ENCODE data around the gene CPNE8. TPM values are rescaled to one million over a fixed set of nuclear protein-coding genes. Genes with fewer than 3 reads are reported as not detected.

CPNE8 gene
- polyA plus RNA-seq, 2 of the 4 experiments (the other 2 are of a cell fraction), result 8.0 to 30.1 TPM

GRCh38 chr12:38691164-38691563 lies 214.2 kb downstream of the CPNE8 start:
- Histone ChIP-seq H3K27ac (no peak overlapping the region), H3K4me2 (no peak overlapping the region), H3K4me1 (no peaks in the 10 kb centered on the region), H3K9me3 (no peaks in the 10 kb centered on the region), H3K4me3 (no peak overlapping the region)
- ChIA-PET POLR2A (no interaction called here), CTCF (no interaction called here)
- 53% methylated on average over 2 of the region's 2 CpGs for WGBS (ENCODE audit: missing lambda C conversion rate)
- ATAC-seq (no peak), DNase-seq (ENCODE audit: low read depth in 1 of 2, low spot score in 1 of 2) (no peak), FAIRE-seq (no peak)
- TF ChIP-seq HOXB5 (CRISPR knock-in tag; IDR thresholded peaks at IDR 0.05) (no peak), ZNF302 (CRISPR knock-in tag; IDR thresholded peaks at IDR 0.05) (no peak), CBX2 (IDR thresholded peaks at IDR 0.05; ENCODE audit: borderline replicate concordance, low read depth) (no peak), MYC (IDR thresholded peaks at IDR 0.05; ENCODE audit: borderline replicate concordance, low read length) (no peak), POLR2A (IDR thresholded peaks at IDR 0.05; ENCODE audit: low read length) (no peak), HDAC2 (IDR thresholded peaks at IDR 0.05) (no peak), FOXS1 (CRISPR knock-in tag; IDR thresholded peaks at IDR 0.05) (no peak), RARB (CRISPR knock-in tag; IDR thresholded peaks at IDR 0.05) (no peak), HES2 (IDR thresholded peaks at IDR 0.05) (no peak), CEBPB (IDR thresholded peaks at IDR 0.05) (no peak), SMC3 (IDR thresholded peaks at IDR 0.05) (no peak), FOSL2 (IDR thresholded peaks at IDR 0.05) (no peak), FOSL2 (CRISPR knock-in tag; IDR thresholded peaks at IDR 0.05) (no peak)
- TF ChIP-seq, protein P1, sequence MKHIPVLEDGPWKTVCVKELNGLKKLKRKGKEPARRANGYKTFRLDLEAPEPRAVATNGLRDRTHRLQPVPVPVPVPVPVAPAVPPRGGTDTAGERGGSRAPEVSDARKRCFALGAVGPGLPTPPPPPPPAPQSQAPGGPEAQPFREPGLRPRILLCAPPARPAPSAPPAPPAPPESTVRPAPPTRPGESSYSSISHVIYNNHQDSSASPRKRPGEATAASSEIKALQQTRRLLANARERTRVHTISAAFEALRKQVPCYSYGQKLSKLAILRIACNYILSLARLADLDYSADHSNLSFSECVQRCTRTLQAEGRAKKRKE (CRISPR knock-in tag; IDR thresholded peaks at IDR 0.05; ENCODE audit: low read depth), result no peak
- TF ChIP-seq, protein P2, sequence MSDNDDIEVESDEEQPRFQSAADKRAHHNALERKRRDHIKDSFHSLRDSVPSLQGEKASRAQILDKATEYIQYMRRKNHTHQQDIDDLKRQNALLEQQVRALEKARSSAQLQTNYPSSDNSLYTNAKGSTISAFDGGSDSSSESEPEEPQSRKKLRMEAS (IDR thresholded peaks at IDR 0.05), result no peak
- TF ChIP-seq, protein P3, sequence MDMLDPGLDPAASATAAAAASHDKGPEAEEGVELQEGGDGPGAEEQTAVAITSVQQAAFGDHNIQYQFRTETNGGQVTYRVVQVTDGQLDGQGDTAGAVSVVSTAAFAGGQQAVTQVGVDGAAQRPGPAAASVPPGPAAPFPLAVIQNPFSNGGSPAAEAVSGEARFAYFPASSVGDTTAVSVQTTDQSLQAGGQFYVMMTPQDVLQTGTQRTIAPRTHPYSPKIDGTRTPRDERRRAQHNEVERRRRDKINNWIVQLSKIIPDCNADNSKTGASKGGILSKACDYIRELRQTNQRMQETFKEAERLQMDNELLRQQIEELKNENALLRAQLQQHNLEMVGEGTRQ (IDR thresholded peaks at IDR 0.05), result no peak

DNA sequence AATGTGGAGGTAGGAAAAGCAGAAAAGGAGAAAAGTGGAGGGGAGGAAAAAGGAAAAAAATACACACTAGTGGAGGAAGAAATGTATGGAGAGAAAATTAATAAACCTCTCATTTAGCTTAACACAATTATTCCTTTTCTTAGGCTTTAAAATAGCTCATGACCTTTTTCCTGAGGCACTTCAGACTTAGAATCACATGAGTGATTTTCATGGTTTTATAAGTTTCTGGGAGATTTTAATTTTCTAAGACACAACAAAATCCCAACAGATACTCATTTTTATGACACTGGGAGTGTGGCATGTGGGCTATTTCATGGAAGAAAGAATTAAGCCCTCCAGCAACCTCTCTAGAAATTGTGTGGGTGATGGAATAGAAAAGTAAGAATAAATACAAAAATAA lies 214.7 kb downstream of the CPNE8 start:
- H3K27ac ChIP-seq, result no peak overlapping the region
- no peaks in the 10 kb centered on the region for H3K4me1 ChIP-seq
- ChIA-PET POLR2A (no interaction called here), CTCF (no interaction called here)
- FAIRE-seq (no peak), ATAC-seq (no peak), DNase-seq (ENCODE audit: low read depth in 1 of 2, low spot score in 1 of 2) (no peak)
- H3K4me2 ChIP-seq, result no peak overlapping the region
- H3K4me3 ChIP-seq, result no peak overlapping the region
- no peak for TF ChIP-seq FOXS1 (CRISPR knock-in tag; IDR thresholded peaks at IDR 0.05)
- TF ChIP-seq RCOR1 (IDR thresholded peaks at IDR 0.05; ENCODE audit: low read depth, low read length), result no peak
- H3K9me3 ChIP-seq, result no peaks in the 10 kb centered on the region

DNA sequence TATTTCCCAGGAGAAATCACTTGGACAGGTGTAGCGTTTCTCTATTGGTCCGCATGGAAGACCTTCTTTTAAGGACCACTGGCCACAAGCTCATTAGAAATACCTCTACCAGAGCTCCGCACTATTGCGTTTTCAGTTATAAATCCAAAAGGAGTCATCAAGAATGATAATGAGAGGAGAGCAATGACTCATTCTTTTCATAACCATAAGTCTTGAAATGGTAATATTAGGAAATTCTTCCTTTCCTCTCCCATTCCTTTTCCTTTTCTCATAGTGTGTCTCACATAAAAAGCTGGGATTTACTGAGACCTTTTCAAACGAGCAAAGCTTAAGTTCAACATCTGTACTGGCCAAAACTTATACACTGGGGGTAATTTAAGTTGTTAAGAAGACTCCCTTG lies 215.7 kb downstream of the CPNE8 start:
- CTCF ChIA-PET, result no interaction called here
- WGBS (ENCODE audit: missing lambda C conversion rate), result 76% methylated on average over 5 of the region's 5 CpGs
- ATAC-seq (no peak), FAIRE-seq (no peak), DNase-seq (ENCODE audit: low read depth in 1 of 2, low spot score in 1 of 2) (no peak)
- no peaks in the 10 kb centered on the region for H3K4me1 ChIP-seq
- H3K27ac ChIP-seq, result no peak overlapping the region
- POLR2A ChIA-PET, result no interaction called here
- TF ChIP-seq TFCP2L1 (CRISPR knock-in tag; IDR thresholded peaks at IDR 0.05) (no peak), ZSCAN20 (CRISPR knock-in tag; IDR thresholded peaks at IDR 0.05) (no peak), HDAC2 (IDR thresholded peaks at IDR 0.05) (no peak), RNF2 (IDR thresholded peaks at IDR 0.05; ENCODE audit: borderline replicate concordance, low read depth) (no peak), ZFP36 (IDR thresholded peaks at IDR 0.05; ENCODE audit: borderline replicate concordance, partially characterized antibody) (no peak), NFE2L2 (conservative IDR thresholded peaks at IDR 0.05; ENCODE audit: low read length) (no peak), CBX8 (IDR thresholded peaks at IDR 0.05) (no peak)
- TF ChIP-seq, protein P4, sequence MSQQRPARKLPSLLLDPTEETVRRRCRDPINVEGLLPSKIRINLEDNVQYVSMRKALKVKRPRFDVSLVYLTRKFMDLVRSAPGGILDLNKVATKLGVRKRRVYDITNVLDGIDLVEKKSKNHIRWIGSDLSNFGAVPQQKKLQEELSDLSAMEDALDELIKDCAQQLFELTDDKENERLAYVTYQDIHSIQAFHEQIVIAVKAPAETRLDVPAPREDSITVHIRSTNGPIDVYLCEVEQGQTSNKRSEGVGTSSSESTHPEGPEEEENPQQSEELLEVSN (IDR thresholded peaks at IDR 0.05; ENCODE audit: borderline replicate concordance, low read depth), result no peak
- TF ChIP-seq, protein P1 (CRISPR knock-in tag; IDR thresholded peaks at IDR 0.05; ENCODE audit: low read depth), result no peak
- H3K4me2 ChIP-seq, result no peak overlapping the region
- H3K9me3 ChIP-seq, result no peaks in the 10 kb centered on the region
- H3K4me3 ChIP-seq, result no peak overlapping the region
